Stomach (tissue), 4 donors: ENCODE results near the gene PDE8B.

Source experiments
- CTCF ChIP-seq, 7 experiments: fragments of 450-650 bp in 4 of 7; fragments of 200-600 bp in 3 of 7; sonication (generic) in 3 of 7; IDR thresholded peaks; one replicate each; pipeline ENCODE4 v1.5.1; 2016 to 2019; ENCODE audit warnings: antibody characterized with exemption in 7 of 7, control low read depth in 2 of 7, mild to moderate bottlenecking in 1 of 7
- EP300 ChIP-seq: sonication (generic); formaldehyde crosslinking; IDR thresholded peaks from one replicate; pipeline ENCODE4 v1.6.1; 2017; ENCODE audit warnings: antibody characterized with exemption
- POLR2A ChIP-seq, 4 donors: fragments of 450-650 bp; IDR thresholded peaks; one replicate each; pipeline ENCODE4 v1.6.1; 2016; ENCODE audit warnings: antibody characterized with exemption in 4 of 4, control low read depth in 2 of 4, mild to moderate bottlenecking in 1 of 4, moderate library complexity in 1 of 4
- POLR2AphosphoS5 ChIP-seq, 3 donors: sonication (generic); formaldehyde crosslinking; IDR thresholded peaks; one replicate each; pipeline ENCODE4 v1.6.1; 2016; ENCODE audit warnings: antibody characterized with exemption in 3 of 3

DNA sequence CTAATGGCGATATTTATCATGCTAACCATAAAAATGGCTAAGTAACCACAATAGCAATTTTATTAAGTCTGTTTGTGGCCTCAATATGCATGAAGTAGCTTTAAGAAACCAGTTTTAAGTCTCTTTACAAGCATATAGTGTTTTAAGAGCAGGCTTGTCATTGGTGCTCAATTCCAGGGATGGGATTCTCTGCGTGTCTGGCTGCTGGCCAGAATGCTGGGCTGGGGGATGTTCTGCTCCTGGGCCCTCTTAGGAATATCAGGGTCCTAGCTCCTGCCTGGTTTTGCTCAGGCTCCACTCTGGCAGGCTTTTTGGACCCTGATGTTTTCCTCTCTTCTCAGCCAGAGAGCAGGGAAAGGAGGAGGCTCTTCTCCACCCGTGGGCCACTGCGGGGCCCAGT, 127.2 kb downstream of the PDE8B start:
- TF ChIP-seq POLR2A (IDR thresholded peaks at IDR 0.05) (no peak), CTCF (IDR thresholded peaks at IDR 0.05) (no peak), POLR2AphosphoS5 (IDR thresholded peaks at IDR 0.05) (no peak), EP300 (no peak)
